ENCODE data around the gene IDH3G.
A peak's percentile ranks its signal among the peaks of the same experiment; 100 is the strongest.

IDH3G gene

GRCh38 chrX:153829799-153830639 lies 35.8 kb upstream of the IDH3G start, which contains the start of gene PDZD4:
TSS of gene PDZD4 (minus strand) at chrX:153830544. CDS start at chrX:153830298, 246 bp downstream.
- no peak for TF ChIP-seq CTCF (IDR thresholded peaks at IDR 0.05; ENCODE audit: low read depth, low read length, missing control alignments)
- no peak for DNase-seq
- Histone ChIP-seq H3K27ac (no peak within 1 kb of the TSS), H3K36me3 (replicated peaks) (no peaks in the 10 kb centered on the region), H3K27me3 (replicated peaks) (peaks cover 22% of the 10 kb centered on the region), H3K4me3 (ENCODE audit: low read depth, low read length) (no peak within 1 kb of the TSS)
- in situ Hi-C loops (cut with HindIII; ENCODE audit: low pct_ligation_motif_present, low sequenced_read_pairs), result no loop called here

GRCh38 chrX:153829549-153829798 lies 35.3 kb upstream of the IDH3G start:
- peaks cover 22% of the 10 kb centered on the region for H3K27me3 ChIP-seq (replicated peaks)
- no peak overlapping the region for H3K4me3 ChIP-seq (ENCODE audit: low read depth, low read length)
- TF ChIP-seq CTCF (IDR thresholded peaks at IDR 0.05; ENCODE audit: low read depth, low read length, missing control alignments), result no peak
- in situ Hi-C loops (cut with HindIII; ENCODE audit: low pct_ligation_motif_present, low sequenced_read_pairs), result no loop called here
- DNase-seq, result no peak
- no peaks in the 10 kb centered on the region for H3K36me3 ChIP-seq (replicated peaks)
- H3K27ac ChIP-seq, result no peak overlapping the region

GRCh38 chrX:153828723-153829548 lies 34.8 kb upstream of the IDH3G start:
- H3K36me3 ChIP-seq (replicated peaks), result no peaks in the 10 kb centered on the region
- peak; percentile 8 for TF ChIP-seq CTCF (IDR thresholded peaks at IDR 0.05; ENCODE audit: low read depth, low read length, missing control alignments)
- no peak overlapping the region for H3K27ac ChIP-seq
- H3K4me3 ChIP-seq (ENCODE audit: low read depth, low read length), result no peak overlapping the region
- peaks cover 22% of the 10 kb centered on the region for H3K27me3 ChIP-seq (replicated peaks)
- DNase-seq, result no peak
- in situ Hi-C loops (cut with HindIII; ENCODE audit: low pct_ligation_motif_present, low sequenced_read_pairs), result no loop called here

GRCh38 chrX:153828308-153828707 lies 34.1 kb upstream of the IDH3G start:
- no peak for DNase-seq
- H3K27ac ChIP-seq, result no peak overlapping the region
- no peaks in the 10 kb centered on the region for H3K36me3 ChIP-seq (replicated peaks)
- H3K27me3 ChIP-seq (replicated peaks), result peaks cover 22% of the 10 kb centered on the region
- no peak overlapping the region for H3K4me3 ChIP-seq (ENCODE audit: low read depth, low read length)
- TF ChIP-seq CTCF (IDR thresholded peaks at IDR 0.05; ENCODE audit: low read depth, low read length, missing control alignments), result no peak
- in situ Hi-C loops (cut with HindIII; ENCODE audit: low pct_ligation_motif_present, low sequenced_read_pairs), result no loop called here

GRCh38 chrX:153827903-153828302 lies 33.7 kb upstream of the IDH3G start:
- in situ Hi-C loops (cut with HindIII; ENCODE audit: low pct_ligation_motif_present, low sequenced_read_pairs), result no loop called here
- H3K27me3 ChIP-seq (replicated peaks), result peaks cover 22% of the 10 kb centered on the region
- H3K27ac ChIP-seq, result no peak overlapping the region
- H3K4me3 ChIP-seq (ENCODE audit: low read depth, low read length), result no peak overlapping the region
- no peak for DNase-seq
- no peaks in the 10 kb centered on the region for H3K36me3 ChIP-seq (replicated peaks)
- no peak for TF ChIP-seq CTCF (IDR thresholded peaks at IDR 0.05; ENCODE audit: low read depth, low read length, missing control alignments)

Measured in brain microvascular endothelial cell (primary cell).